ENCODE measurements around the gene PRDM16.

GRCh38 chr1:3481836-3482375 lies 412.9 kb downstream of the PRDM16 start:
- no peak for TF ChIP-seq CTCF (IDR thresholded peaks at IDR 0.05)
- no peak for TF ChIP-seq POLR2AphosphoS5 (IDR thresholded peaks at IDR 0.05)
- no peak for TF ChIP-seq EP300 (IDR thresholded peaks at IDR 0.05; ENCODE audit: low read depth)
- no peak for TF ChIP-seq POLR2A (IDR thresholded peaks at IDR 0.05)
